Cerebellar nuclear complex (tissue), 1 donor: ENCODE results near the gene SUPT20HL1.
"Not testable (repeated sequence)": the region's sequence is repeated elsewhere in the genome, so short reads cannot be mapped to it uniquely, and the experiment has no call there.

Experiments
- DNase-seq, 2 experiments: peaks; one replicate each; lab custom pipeline; 2025; lab: John Stamatoyannopoulos, UW

SUPT20HL1 gene

DNA sequence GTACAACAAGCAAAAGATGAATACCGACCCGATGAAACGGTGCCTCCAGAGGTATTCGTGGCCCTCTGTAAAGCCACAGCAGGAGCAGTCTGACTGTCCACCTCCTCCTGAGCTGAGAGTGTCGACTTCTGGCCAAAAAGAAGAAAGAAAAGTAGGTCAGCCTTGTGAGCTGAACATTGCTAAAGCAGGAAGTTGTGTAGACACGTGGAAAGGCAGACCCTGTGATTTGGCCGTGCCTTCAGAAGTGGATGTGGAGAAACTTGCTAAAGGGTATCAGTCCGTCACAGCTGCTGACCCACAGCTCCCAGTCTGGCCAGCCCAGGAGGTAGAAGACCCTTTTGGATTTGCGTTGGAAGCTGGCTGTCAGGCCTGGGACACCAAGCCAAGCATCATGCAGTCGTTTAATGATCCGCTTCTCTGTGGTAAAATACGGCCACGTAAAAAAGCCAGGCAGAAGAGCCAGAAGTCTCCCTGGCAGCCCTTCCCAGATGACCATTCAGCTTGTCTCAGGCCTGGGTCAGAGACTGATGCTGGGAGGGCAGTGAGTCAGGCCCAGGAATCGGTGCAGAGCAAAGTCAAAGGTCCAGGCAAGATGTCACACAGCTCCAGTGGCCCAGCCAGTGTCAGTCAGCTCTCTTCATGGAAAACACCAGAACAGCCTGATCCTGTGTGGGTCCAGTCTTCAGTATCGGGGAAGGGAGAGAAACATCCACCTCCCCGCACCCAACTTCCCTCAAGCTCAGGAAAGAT lies 3.2 kb downstream of the SUPT20HL1 start:
- not testable (repeated sequence) for DNase-seq

DNA sequence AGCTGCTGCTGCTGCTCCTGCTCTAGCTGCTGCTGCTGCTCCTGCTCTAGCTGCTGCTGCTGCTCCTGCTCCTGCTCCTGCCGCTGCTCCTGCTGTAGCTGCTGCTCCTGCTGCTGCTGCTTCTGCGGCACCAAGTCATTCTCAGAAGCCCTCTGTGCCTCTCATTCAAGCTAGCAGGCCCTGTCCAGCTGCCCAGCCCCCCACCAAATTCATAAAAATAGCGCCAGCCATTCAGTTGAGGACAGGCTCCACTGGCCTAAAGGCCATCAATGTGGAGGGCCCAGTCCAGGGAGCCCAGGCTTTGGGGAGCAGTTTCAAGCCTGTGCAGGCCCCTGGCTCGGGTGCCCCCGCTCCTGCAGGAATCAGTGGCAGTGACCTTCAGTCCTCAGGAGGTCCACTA lies 3.9 kb downstream of the SUPT20HL1 start:
- no peak for DNase-seq

DNA sequence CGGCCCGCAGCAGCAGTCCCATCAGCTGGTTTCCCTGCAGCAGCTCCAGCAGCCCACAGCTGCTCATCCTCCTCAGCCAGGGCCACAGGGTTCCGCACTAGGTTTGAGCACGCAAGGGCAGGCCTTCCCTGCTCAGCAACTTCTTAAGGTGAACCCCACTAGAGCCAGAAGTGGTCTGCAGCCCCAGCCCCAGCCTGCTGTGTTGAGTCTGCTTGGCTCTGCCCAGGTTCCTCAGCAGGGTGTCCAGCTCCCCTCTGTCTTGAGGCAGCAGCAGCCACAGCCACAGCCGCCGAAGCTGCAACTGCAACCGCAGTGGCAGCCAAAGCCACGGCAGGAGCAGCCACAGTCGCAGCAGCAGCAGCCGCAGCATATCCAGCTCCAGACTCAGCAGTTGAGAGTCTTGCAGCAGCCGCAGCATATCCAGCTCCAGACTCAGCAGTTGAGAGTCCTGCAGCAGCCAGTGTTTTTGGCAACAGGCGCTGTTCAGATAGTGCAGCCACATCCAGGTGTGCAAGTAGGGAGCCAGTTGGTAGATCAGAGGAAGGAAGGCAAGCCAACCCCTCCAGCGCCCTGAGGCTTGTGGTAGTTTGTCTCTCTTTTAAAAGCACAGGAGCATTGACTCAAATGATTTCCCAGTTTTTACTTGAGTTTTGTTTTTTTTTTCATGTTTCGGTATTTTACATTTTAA lies 4.6 kb downstream of the SUPT20HL1 start:
- no peak for DNase-seq

DNA sequence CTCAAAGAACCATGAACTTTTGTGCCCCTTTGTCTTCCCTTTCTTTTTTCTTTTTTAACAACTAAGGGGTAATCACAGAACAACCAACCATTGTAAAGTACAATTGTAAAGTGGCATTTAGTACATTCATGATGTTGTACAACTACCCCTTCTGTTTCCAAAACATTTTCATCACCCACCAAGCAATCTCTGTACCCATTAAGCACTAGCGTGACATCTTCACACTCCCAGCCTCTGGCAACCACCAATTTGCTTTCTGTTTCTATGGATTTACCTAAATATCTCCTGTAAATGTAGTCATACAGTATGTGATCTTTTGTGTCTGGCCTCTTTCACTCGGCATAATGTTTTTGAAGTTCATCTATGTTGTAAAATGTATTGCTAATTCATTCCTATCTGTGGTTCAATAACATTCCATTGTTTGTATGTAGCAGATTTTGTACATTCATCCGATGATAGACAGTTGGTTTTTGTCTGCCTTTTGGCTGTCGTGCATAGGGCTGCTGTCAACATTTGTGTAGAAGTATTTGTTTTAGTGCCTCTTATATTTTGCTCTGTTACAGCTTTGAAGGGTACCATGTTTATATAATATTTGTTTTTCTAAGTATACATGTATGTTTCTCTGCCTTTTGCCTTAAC lies 6.4 kb downstream of the SUPT20HL1 start:
- not testable (repeated sequence) for DNase-seq

DNA sequence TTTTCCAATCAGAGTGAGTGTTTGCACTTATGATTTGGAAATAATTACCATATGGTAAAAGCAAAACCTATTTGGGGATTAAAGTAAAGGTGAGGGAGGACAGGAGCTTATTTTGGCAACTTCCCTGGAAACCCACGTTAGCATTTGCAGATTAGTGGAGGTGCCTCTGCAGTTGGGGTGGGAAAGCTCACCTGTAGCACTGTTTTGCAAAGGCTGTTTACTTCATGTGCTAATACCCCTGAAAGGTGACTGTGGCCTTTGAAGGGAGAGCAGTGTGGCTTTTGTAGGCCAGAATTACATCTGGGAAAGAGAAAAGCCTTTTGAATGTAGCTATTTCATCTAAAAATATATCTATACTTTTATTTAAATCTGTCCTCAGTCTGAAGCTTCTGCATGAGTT lies 9.4 kb downstream of the SUPT20HL1 start:
- DNase-seq, result no peak

DNA sequence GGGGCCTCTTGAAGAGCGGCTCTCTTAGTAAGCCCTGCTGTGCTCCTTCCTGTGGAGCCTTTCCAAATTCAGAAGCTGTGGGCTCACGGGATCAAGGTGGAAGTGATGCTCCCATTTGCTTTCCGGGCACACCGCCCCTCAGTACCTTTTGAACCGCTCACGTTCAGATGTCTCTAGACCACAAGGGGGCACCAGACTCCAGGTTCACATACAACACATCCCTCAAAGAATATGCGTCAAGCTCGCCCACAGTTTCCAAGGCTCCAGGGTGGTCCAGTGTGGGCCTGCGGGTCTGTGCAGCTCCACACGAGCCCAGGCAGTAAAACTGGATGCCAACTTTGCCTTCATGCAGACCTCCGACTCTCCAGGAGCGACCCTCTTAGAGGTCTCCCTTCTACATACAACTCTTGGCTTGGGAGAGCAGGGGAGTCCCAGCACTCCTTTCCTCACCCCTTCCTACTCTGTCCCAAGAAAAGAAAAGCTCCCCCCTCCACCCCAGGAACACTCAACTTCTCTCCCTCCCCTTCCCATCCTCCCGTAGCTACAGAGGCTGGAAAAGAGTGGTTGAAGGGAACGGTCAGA lies 11.0 kb downstream of the SUPT20HL1 start:
- no peak for DNase-seq

DNA sequence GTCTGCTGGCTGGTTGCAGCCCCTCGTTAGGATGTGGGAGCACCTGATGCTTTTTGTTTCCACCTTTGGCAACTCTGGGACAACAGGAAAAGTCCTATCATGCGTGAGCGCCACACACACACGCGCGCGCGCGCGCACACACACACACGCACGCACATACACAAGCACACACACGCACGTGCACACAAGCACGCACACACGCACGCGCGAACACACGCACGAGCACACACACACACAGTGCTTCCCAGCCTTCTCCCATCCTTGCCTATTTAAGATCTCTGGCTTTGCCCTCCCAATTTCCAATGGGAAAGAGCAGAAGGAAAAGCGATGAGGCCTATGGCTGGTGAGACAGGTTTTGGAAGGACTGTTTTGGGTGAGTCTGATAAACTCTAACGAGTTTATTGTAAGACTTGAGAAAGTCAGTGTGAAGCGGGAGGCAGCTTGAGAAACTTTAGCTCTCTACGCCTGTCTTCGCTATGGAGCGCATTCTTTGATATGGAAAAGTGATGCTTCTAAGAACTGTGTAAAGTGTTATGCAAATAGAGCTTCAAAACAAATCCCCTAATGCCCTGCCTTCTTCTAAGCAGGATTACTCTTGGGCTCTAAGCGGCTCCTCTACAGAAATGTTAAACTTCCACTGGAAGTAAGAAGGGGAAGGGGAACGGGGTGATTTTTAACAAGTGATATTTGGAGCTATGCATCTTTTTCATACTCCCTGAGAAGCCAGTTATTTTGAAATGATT lies 11.8 kb downstream of the SUPT20HL1 start:
- DNase-seq, result no peak

DNA sequence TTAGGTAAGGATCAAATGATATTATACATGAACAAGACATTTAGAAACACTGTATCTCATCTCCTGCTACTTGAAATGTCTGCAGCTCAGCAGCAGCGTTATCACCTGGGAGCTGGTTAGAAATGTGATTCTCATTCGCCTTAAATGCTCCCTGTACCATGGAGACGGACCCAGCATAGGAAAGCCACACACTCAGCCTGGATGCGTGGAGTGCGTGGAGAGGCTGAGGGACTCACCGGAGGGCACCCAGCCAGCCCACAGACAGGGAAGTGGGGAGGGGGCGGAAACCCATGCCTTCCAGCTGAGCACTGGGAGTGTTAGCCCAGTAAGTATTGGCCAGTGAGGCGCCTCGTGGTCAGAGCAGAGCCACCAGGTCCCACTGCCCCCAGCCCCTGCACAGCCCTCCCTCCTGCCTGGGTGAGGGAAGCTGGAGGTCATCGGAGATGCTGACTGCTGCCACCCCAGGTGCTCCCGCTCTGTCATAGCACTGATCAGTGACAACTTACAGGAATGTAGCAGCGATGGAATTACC lies 15.2 kb downstream of the SUPT20HL1 start:
- DNase-seq, result no peak

DNA sequence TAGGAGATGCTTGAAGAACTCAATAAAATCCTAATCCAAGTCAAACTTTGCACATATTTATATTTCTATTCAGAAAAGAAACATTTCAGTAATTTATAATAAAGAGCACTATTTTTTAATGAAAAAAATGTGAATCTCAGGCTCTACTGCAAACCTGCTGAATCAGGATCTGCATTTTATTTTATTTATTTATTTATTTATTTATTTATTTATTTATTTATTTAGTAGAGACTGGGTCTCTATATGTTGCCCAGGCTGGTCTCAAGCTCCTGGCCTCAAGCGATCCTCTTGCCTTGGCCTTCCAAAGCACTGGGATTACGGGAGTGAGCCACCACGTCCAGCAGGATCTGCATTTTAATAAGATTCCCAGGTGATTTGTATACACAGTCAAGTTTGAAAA lies 16.0 kb downstream of the SUPT20HL1 start:
- DNase-seq, result no peak

DNA sequence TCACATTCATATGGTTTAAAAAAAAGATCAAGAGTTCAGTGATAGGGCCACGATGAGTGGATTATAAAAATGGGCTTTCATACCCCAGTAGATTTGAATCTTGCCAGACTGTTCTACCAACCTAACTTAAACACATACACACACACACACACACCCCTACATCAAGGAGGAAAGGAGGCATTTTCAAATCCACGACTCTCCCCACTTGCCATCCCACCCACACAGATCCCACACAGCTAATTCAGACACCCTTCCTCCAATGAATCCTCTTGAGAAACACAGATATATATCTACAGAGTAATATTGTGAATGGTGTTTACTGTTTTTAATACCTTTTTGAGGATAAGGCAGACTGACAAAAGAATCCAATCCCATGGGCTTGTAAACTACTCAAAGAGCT lies 16.8 kb downstream of the SUPT20HL1 start:
- DNase-seq, result no peak

DNA sequence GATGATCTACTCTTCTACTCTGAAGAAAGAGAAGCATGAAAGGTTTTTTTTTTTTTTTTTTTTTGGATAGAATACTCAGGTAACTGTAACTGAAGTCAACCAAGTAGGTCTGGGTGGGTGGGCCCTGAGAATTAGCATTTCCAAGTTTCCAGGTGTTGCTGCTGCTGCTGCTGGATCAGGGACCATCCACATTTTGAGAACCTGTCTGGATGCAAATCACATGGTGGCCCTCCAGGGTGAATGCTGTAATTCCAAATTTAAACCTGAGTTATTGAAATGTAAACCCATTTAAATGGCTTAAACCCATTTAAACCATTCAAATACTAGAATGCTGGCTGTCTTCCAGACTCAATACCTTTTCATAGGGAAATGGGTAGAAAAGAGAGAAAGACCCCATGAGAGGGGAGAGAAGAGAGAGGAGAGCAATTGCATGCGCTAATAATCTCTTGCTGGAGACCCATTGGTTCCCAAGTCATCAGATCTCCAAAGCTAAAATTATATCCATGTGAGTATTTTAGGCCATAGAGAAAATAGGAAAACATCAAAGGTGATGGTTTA lies 17.6 kb downstream of the SUPT20HL1 start:
- no peak for DNase-seq

DNA sequence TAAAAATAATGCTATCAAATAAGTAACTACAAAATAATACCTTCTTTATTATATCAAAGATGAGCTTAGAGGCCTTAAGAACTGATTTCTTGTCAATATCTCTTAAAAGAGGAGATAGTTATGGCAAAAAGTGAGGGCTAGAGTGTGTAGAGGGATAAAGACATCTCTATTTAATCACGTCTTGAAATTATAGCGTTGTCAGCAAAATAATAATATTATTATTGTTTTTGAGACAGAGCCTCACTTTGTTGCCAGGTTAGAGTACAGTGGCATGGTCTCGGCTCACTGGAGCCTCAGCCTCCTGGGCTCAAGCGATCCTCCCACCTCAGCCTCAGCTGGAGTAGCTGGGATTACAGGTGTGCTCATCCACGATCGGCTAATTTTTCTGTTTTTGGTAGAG lies 18.3 kb downstream of the SUPT20HL1 start:
- DNase-seq, result no peak

DNA sequence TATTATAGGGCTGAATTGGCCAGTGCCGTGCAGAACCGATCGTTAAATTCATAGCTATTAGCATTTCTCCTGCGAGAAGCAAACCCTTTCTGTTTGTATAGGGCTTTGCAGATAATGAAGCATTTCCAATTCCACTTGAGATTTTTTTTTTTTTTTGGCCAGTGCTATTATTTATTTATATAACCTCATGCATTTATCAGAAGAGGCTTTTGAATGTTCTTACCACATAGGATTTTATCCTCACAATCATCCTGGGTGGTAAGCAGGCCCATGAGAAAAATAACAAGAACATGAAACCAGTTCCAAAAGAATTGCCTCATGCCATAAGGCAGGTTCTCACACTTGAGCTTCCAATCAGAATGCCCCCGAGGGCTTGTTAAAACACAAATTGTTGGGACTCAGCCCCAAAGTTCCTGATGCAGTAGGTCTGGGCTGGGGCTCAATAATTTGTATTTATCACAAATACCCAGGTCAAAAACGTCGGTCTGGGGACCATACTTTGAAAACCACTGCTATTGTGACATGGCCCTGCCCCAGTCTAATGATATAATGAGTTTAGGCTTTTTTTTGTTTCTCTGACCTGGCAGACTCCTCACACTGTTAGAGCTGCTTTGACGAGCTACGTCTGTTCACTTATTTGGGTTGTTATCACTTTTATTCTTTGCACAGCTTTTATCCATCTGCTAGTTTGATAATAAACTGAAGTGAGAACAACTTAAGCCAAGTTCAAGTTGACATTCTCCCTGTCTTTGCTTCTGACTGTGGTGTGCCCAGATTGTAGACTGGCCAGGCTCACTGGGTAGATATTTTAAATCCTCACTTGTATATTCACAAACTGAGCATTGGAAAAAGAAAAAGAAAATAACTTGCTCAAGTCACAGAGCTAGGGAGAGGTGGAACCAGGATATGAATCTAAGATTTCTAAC lies 20.1 kb downstream of the SUPT20HL1 start:
- DNase-seq, result no peak

DNA sequence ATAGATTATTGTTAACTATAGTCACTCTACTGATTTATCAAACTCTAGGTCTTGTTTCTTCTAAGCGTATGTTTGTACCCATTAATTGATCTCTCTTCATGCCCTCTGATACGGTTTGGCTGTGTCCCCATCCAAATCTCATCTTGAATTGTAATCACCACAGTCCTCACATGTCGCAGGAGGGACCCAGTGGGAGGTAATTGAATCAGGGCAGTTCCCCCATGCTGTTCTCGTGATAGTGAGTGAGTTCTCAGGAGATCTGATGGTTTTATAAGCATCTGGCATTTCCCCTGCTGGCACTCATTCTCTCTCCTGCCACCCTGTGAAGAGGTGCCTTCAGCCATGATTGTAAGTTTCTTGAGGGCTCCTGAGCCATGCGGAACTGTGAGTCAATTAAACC lies 21.9 kb downstream of the SUPT20HL1 start:
- not testable (repeated sequence) for DNase-seq

DNA sequence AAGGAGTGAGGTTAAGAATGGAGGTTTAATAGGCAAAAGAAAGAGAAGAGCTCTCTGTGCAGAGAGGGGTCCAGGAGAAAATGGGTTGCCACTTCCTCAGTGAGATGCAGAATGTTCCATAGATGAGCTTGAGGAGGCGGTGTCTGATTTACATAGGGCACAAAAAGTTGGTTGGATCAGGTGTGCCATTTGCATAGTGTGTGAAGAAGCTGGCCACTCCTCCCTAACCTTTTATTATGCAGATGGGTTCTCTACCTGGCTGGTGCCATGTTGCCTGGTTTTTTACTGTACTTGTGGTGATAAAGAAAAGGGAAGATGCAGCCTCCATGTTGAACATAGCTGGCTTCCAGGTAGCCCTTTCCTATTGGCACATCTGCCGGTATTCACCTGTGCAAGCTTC lies 27.3 kb downstream of the SUPT20HL1 start:
- no peak for DNase-seq

DNA sequence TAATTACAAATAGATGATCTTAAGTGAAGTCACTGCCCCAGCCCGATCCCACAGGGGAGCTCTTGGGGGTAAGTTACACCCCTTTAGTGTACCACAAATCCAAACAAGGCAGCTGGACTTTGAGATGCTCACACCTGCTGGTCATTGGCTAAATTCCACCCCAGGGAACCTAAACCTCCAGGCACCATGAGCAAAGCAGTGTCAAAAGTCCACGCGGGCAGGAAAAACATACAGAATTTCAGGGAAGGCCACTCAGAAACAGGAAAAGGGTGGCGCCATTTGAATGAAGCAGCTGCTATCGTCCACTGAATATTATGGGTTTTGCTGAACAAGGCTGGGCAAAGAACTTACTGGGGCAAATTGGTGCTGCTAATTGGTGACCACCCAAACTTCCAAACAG lies 30.9 kb downstream of the SUPT20HL1 start:
- no peak for DNase-seq

DNA sequence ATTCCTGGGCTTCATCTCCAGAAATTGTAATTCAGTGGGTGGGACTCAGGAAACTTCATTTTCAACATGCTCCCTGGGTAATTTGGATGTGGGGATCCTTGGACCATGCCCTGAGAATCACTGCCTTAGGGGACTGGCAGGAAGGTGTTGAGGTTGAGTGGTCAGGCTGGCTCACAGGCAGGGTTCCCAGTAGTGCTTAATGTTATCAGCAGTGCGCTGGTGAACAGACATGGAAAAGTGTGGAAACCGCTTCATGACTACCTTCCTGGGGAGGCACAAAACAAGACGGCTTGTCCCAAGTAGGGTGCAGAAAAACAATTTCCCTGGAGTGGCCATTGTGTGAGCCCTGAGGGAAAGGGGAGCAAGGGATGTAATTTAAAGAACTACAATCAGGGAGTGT lies 31.4 kb downstream of the SUPT20HL1 start:
- DNase-seq, result no peak

DNA sequence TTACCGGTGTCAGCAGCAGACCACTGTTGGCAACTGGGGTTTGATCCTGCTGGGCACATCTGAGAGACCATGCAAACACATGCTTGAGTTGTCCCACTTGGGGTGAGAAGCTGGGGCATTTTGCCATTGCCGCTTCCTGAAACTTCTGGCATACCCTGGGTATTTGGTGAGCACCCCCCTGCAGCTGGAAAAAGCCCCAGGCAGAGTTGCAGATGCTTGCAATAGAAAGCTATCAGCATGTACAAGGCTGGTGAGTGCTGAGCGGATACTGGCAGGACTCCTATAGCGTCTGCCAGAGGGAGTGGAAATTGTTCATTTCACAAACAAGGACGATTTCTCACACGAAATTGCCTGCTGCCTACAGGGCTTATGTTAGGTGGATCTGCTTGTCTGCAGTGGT lies 32.3 kb downstream of the SUPT20HL1 start:
- DNase-seq, result no peak

DNA sequence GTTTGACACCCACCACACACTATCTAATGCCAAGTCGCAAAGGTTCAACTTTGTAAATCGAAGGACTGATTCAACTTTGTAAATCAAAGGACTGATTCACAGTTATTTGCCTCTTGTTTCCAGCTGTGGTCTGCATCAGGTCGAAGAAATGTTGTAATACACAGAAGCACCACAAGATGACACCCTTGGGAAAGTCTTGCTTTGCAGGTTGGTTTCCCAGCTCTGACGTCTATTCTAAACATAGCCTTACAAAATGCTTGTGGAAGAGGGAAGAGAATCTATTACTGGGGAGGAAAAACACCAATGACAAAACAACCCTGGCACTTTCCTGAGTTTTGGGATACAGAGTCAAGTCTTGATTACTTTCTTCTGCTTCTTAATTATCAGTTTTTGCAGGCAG lies 35.3 kb downstream of the SUPT20HL1 start:
- no peak for DNase-seq

DNA sequence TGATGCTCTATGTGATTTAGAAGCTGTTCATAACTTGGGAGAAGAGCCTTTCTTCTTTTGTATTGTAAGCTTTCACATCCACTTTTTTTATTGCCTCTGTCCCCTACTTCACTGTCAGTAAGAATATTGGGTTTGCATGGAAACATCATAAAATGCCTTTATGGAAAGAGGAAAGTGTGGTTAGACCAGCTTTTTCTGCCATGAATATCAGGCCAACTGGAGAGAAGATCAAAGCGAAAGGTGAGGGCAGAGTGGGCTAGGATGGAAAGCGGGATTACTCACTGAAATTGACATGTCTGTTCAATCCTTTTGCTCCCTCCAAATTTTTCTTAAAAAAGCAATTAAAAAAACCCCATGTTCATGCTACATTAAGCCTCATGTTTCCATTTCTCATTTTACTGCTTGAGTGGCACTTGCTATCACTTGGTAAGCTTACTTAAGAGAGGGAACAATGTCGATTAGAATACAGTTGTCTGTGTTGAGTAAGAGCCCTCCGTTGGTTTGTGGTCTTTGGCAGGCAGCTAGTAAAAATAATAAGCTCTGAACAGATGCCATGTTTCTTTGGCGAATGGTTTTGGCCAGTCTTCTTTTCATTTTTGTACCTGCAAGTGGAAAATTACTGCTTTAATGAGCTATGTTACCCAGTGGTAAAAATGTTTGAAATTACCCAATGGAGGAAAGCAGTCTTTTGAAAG lies 35.9 kb downstream of the SUPT20HL1 start:
- DNase-seq, result no peak
